Loucy (cell line): ENCODE data around the gene CHCHD6.

Experiments used
- EZH2phosphoT487 ChIP-seq: fragments of 200-600 bp; IDR thresholded peaks from 2 replicates; pipeline ENCODE4 v1.6.1; 2018; ENCODE audit warnings: antibody characterized with exemption, mild to moderate bottlenecking, moderate library complexity, borderline replicate concordance
- TF ChIP-seq, protein P1 (sequence below): fragments of 200-600 bp; sonication (generic); conservative IDR thresholded peaks from 2 replicates; pipeline ENCODE4 v1.5.1; 2014; ENCODE audit warnings: mild to moderate bottlenecking, antibody characterized with exemption, low read length

DNA sequence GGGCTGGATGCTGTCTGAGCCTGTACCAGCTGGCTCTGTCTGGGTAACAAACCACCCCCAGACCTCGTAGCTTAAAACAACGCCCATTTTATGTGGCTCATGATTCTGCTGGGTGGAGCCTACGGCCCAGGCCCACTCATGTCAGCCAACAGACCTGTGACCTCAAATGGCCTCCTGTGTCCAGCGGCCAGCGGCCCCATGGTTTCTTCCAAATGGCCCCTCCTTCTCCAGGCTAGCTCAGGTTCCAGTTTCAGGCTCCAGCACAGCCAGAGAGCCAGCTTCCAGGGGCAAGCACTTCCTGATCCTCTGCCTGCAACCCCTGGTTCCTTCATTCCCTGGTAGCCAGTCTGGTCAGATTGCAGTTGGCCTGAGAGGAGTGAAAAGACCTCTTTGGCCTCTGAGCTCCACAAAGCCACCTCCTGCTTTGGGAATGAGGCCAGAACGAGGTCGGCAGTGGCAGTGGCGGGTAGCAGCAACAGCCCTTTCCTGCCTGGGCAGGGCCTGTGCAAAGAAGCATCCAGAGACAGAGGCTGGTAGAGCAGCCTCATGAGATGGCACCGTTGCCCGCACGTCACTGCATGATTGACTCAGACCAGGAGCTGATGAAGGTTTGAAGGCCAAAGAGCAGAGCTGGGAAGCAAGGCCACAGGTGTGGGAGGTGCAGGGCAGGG lies 257.9 kb downstream of the CHCHD6 start:
- TF ChIP-seq EZH2phosphoT487 = no peak
- TF ChIP-seq, protein P1, sequence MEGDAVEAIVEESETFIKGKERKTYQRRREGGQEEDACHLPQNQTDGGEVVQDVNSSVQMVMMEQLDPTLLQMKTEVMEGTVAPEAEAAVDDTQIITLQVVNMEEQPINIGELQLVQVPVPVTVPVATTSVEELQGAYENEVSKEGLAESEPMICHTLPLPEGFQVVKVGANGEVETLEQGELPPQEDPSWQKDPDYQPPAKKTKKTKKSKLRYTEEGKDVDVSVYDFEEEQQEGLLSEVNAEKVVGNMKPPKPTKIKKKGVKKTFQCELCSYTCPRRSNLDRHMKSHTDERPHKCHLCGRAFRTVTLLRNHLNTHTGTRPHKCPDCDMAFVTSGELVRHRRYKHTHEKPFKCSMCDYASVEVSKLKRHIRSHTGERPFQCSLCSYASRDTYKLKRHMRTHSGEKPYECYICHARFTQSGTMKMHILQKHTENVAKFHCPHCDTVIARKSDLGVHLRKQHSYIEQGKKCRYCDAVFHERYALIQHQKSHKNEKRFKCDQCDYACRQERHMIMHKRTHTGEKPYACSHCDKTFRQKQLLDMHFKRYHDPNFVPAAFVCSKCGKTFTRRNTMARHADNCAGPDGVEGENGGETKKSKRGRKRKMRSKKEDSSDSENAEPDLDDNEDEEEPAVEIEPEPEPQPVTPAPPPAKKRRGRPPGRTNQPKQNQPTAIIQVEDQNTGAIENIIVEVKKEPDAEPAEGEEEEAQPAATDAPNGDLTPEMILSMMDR = no peak
